NCI-H1417 (cell line): ENCODE data around the gene MTA3.

Source experiments
- DNase-seq, 3 experiments: peaks; one replicate each; lab custom pipeline; 2025; lab: John Stamatoyannopoulos, UW

MTA3 gene

DNA sequence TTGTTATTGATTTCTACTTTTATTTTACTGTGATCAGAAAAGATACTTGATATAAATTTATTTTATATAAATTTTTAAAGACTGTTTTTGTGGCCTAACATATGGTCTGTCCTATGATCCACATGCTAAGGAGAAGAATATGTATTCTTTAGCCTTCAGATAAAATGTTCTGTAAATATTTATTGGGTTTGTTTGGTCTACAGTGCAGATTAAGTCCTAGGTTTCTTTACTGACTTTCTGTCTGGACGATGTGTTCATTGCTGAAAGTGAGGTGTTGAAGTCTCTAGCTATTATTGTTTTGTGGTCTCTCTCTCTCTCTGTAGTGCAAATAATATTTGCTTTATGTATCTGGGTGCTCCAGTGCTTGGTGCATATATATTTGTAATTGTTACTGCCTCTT lies 165.4 kb downstream of the MTA3 start:
- DNase-seq = no peak

DNA sequence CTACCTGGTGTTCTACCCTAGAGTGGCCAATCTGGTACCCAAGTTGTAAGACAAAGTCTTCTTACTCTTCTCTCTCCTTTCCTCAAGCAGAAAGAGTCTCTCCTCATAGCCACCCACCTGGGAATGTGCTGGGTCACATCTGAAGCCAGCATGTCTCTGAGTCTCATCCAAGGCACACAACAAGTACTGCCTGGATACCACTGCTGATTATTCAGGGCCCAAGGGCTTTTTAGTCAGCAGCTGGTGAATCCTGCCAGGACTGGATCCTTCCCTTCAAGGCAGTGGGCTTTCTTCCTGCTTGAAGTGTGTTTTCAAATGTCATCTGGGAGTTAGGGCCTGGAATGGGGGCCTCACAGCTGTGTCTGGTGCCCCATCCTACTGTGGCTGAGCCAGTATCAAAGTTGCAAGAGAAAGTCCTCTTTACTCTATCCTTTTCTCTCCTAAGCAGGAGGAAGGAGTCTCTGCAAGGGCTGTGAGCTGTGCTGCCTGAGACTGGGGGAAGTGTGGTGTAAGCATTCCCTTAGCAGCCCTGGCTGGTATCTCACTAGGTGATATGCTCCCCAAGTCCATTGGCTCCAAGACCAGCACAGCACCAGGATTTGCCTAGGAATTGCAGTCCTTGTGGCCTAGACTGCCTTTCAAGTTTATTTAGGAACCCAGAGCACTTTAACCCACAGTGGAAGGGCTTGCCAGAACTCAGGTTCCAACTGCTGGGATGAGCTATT lies 168.3 kb downstream of the MTA3 start:
- DNase-seq = no peak

DNA sequence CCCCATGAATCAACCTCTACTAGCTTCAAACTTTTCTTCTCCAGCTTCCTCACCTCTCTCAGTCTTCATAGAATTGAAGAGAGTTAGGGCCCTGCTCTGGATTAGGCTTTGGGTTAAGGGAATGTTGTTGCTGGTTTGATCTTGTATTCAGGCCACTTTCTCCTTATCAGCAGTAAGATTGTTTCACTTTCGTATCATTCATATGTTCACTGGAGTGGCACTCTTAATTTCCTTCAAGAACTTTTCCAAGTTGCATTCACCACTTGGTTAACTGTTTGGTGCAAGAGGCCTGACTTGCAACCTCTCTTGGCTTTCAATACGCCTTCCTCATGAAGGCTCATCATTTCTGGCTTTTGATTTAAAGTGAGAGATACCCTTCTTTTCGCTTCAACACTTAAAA lies 172.7 kb downstream of the MTA3 start:
- no peak for DNase-seq

DNA sequence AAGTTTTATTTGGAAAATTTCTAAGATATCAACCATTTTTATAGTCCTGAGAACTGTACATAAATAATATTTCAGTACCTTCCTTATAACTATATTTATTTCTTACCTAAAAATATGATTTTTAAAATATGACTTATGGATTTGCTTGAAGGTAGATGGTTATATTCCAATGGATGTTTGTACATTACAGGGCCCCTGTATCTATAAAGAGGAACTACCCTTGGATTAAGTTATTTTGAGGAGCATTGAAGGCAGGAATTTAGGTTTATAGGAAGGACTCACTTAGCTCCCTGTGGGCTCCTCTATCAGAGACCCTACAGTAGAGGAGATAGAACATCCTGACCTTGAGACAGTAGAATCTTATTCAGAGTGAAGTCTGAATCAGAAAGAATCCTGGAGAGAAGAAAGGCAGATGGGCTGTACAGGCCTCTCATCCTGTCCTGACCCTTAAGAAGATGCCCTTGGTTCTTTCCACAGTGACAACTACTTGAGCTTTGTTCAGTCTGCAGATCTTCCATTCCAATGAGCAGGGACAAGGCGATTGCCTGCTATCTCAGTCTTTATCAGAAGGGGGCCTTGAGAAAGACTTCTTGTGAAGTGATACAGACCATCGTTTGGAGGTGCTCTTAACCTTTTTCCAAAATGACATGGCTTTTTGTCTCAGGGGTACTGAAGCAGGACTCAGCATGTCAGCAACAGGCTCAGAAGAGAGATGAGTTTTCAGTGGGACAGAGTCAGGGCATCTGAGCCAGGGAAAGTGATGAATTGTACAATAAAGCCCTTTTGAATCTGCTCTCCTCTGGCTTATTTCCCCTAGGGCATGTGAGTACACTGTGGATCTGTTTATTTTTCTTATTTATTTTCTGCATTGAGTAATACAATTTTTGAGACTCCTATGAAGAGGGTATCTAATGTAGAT lies 174.6 kb downstream of the MTA3 start:
- no peak for DNase-seq

DNA sequence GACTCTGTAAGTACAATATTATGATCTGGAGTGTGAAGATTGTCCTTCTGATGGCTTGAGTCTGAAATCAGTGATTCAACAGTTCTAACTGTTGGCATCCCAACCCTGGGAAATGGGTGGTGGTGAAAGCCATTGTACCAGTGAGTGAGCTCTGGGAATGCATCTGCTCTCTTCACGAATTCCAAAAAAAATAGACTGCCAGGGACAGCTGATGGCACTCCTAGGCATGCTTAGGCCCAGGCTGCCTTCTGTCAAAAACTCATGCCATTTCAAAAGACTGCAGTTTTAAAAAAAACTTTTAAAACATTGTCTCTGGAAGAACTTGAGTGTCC lies 175.2 kb downstream of the MTA3 start:
- DNase-seq = no peak

DNA sequence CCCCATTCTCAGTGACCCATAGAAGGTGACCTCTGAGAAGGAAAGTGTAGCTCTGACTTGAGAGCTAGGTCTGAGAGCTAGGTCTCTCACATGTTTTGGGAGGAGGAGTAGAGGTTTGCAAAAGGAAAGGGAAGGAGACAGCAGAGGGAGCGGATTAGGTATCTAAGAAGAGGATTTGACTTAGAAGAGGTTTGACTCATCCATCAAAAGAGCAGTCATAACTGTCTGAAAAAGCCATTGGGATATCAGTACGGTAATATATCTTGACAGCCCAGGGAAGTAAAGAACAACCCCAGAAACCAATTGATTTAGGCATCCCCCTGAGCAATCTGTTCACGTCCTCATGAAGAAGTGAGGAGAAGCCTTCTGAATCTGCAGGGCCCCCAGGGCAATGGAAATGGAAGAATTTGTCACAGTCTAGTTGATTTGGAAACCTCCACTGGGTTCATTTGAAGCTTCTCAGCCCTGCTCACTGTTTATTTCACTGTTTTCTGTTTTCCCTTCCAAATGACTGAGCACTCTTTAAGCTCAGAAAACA lies 176.2 kb downstream of the MTA3 start:
- DNase-seq = no peak

DNA sequence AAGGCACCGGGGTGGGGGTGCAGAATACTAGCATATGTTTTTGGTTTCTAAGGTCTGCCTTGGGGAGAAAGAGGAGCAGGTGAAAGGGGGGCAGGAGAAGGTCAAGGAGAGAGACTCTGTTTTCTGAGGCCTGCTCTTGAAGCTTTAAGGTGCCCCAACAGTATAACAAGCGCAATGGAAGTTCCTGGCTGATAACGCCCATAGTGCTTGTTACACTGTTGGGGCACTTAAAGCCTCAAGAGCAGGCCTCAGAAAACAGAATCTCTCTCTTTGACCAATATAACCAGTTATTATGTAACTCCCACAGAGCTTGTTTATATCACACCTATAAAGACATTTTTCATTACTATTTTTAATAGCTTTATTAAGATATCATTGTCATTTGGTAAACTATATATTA lies 179.0 kb downstream of the MTA3 start:
- DNase-seq = no peak

DNA sequence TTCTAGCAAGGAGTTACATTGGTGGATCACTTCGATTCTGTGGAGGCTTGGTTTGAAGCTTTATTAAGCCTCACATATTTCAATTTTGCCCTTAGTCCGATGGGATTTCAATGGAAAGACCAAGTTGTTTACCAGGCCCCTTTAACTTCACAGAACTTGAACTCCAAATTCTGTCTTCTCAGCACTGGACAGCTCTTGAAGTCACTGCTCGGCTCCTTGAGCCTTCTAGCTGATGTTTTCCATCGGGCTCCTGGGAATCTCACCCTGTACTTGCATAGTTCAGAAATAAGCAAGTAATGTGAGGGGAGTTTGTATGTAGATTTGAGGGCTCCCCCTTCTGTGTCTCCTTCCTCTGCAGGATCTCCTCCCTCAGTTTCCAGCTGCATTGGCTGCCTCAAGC lies 180.4 kb downstream of the MTA3 start:
- DNase-seq = no peak

DNA sequence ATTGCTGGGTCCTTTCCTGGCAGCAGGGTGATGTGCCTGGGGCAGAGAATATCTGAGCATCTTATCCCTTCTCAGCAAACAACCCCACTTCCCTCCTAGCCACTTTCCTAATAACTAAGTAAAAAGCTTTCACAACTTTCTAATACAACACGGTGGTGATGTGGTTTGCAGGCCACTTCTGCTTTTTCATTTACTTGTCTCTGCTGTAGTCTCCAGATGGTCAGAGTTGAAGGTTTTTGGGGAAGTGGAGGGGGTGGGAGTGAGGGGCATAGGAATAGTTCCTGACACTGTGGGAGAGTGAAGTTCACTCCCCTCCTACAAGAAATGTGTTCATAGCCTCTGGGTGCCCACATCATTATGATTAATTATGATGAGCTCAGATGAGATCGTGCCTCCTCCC lies 183.9 kb downstream of the MTA3 start:
- DNase-seq = no peak

DNA sequence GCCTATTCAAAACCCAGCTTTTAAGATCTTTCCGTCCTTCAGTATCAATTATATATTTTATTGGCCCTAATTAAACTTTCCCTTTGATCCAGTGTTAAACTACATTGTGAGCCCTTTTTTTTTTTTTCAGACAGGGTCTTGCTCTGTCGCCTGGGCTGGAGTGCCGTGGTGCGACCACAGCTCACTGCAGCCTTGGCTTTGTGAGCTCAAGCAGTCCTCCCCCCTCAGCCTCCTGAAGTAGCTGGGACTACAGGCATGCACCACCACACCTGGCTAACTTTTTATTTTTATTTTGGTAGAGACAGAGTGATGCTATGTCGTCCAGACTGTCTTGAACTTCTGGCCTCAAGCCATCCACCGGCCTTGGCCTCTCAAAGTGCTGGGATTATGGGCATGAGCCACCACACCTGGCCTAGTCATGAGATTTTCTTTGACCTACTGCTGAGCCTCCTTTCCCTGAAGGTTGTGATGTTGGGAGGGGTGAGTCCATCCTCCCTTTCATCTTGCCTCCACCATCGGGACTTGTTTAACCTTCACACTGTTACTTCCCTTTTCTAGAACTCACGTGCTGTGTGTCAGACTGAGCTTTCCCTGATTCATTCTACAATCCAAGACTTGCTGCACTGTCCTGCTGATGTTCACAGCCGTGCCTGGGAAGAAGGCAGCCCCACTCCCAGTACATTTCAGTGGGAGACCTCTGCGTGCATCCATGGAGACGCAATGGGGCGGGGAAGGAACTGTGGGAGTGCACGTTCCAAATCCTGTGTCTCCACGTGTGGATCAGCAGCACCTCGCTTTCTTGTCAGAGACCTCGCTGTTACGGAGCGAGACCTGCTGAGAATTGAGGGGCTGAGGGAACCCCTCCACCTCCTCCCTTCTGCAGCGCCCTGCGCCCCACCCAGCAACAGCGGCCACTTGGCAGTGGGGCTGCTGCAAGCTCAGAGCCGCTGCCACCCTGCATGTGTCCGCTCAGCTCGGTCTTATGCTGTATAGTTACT lies 184.7 kb downstream of the MTA3 start:
- no peak for DNase-seq

DNA sequence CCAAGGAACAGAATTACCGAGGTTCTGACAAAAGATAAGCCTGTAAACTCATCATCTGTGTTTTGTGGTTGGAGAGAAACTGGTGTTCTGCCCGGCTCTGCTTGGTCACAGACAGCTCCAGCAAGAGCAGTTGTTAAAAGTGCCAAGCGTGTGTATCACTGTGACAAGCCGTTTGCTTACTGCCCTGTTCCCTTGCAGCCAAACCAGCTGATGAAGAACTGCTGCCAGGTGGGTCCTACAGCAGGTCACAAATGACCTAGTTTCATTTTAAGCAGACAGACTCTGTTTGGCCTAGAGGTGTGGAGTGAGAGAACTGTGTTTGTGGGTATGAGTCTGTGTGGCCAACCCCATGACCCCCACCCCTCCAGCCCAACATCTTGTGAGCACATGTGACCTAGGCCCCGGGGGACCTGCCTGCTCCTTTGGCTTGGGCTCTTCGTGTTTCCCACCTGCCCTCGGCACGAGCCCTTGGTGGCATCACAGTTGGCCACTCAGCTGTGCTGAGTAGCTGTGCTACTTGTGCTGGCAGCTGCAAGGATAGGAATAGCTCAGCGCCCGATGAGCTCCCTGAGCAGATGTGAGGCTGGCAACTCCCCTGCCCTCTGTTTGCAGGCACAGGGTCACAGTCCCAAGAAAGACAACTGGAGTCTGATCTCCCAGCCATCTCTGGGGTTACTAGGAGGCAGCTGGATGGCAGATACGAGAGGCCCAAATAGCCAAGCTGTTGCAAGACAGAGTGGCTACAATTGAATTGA lies 185.8 kb downstream of the MTA3 start:
- peak in 1 of 3 experiments; percentile 31 for DNase-seq

DNA sequence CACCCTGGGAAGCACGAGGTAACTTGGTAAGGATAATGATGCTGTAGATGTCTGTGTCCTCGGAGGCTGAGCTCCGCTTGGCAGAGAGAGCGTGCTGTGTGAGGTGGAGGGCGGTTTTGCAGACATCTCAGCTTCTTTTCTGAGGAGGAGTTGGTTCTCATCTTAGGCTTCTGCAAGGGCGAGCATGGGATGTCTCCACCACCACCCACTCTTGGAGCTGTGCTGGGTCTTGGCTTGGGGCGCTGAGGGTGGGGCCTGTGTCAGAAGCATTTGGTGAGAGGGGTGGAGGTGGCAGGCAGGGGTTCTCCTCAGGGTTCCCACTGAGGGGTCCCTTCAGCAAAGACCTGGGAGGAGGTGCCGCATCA lies 186.3 kb downstream of the MTA3 start:
- no peak for DNase-seq

DNA sequence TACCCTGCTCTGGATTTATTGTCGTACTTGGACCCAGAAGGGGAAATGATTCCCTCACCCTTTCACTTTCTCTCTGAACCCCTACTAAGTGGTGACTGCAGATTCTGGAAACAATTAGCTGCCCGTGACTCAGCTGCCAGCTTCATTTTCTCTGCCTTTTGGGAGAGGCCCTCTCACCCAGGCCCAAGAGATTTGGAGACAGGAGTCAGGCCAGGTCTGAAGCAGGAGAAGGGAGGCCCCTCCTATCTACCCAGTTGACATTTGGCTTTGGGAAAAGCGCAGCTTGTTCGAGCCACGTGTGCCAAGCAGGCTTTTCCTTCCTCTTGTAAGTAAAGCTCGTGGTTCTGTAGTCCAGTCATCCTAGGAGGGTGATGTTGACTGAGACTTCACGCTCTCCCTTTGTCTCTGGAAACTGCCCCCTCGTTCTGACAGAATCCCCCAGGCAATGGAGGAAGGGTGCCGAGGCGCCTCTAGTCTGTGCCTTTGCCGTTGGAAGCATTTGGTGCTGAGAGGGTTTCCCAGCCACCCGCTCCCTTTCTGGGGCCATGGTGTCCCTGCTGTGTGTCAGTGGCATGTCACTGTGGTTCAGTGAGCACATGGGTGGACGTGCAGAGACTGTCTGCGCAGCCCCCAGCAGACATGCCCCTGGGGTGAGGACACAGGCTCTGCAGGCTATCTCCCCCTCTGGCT lies 186.9 kb downstream of the MTA3 start:
- no peak for DNase-seq

DNA sequence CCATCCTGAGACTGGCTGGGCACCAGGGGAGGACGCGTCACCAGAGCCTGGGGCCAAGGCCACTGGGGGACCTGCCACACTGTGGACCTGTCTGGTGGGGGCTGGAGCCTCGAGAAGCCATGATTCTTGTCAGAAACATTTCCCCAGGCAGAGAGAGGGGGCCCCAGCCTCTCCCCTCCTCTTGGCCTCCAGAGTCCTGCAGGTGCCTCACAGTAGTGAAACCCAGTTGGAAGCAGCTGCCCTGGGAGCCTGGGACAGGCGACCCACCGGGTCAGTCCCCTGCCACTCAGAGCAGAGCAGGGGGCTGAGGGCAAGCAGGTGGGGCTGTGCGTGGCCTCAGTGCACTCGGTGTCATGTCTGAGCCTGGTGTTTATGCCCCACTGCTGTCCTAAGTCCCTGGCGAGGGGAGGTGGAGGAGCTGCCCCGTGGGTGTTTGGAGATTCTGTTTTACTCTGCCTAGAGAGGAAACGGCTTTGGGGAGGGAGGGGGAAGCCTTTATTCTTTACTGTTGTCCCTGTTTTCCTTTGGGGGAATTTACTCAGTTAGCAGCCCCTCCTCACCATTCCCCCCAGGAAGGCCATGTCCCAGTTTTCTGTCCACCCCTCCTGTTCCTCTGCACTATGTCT lies 187.8 kb downstream of the MTA3 start:
- DNase-seq = no peak

DNA sequence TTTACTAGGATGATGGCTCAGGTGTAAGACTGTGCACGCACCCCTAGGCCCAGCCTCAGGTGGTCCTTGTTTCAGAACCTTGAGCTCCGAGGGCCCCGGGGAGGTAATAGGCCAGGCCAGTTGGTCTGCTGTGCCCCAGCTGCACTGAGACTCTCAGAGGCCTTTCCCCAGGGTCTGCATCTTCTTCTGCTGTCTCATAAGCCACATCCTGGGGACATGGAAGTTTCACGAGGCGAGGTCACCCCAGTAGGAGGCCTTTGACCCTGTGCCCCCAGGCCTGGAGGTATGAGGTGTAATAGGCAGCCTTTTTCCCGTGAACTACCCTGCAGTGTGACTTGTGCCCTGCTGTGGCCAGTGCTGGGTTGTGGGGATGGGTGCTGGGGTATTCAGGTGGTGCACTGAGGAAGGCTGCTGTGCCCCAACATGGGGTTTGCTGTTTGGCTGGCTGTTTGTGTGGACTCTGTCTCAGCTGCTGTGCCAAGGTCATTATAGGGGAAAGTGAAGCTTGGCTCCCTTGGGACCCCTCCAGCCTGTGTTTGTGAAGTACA lies 188.6 kb downstream of the MTA3 start:
- no peak for DNase-seq

DNA sequence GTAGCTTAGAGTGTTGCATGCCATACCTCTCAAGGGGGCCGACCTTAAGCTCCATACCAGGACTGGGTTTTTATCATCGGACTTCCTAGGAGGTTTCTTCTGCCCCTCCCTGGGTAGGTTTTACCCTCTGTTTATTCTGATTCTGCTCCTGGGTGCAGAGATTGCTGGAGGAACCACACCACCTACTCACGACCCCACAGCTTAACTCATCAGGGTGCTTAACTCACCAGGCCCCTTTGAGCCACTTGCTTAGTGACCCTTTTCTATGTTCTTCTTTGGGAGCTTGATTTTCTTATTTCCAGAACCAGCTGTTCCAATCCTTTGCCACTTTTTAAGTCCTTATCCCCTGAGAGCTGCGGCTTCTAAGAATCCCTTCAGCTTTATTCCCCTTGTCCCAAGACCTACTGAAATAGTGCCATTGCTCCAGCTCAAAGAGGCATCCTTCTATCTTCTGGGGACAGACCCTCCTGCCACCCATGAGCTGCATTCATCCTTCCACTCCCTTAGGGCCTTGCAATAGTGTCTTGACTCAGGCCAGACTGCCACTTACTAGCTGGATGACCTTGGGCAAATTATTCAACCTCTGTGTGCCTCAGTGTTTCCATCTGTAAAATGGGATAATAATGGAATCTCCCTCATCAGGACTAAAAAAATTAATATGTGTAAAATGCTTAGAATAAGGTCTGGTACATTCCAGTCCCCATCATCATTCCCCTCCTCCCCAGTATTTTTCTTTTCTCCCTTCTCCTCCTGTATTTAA lies 189.7 kb downstream of the MTA3 start:
- DNase-seq = no peak

DNA sequence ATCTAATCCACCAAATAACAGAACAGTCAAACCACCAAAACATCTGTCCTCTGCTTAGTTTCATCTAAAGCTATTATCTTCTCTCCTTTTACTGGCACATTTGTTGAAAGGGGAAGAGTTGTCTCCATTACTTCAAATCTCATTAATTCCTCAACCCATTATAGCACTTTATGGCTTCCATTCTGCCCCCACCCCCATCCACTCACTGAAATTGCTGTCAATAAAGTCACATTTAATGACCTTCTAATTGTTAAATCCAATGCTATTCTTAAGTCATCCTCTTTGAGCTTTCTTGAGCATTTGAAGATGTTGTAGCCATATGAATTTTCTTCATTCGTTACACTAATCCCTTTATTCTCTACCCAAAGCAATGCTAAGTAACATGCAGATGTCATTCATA lies 190.3 kb downstream of the MTA3 start:
- DNase-seq = no peak

DNA sequence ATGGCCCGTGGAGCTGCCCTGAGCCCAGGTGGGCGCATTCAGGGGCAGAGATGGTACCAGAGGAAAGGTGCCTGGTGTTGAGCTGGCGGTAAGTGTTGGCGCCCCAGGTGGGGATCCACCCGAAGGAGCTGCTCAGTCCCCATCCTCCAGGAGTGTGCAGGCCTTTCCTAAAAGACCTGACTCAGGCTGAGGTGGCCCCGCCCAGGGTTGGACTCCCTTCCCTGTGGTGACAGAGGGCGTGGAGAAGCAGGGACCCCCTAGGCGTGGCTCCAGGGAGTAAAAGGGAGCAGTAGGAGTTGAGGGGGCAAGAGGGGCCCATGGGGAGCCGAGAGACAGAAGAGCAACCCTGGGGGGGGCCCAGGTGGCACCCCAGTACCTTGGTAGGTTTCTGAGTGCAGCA lies 193.1 kb downstream of the MTA3 start:
- no peak for DNase-seq

DNA sequence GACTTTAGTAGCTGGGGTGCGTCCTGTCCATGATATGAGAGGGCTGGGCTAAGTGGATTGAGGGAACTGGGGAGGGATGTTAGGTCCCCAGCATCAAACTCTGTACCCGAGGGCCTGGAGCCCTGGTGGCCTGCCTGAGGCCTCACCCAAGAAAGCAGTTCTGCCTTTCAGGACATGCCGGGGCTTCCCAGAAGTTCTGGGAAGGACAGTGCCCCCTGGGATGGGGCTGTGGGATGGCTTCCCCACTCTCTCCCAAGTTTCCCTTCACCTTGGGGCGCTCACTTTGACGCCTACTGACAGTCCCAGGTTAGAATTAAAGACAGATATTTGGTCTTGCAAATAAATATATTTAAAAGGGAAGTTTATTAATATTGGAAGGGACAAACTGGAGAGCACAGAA lies 193.7 kb downstream of the MTA3 start:
- no peak for DNase-seq
